Stomach (tissue), 9 donors: ENCODE results near the gene OPCML. TPM values are rescaled to one million over a fixed set of nuclear protein-coding genes. Genes with fewer than 3 reads are reported as not detected.

Experiments
- DNase-seq, 2 donors: peaks; one replicate each; pipeline versions ENCODE4 v3.0.0 to v3.0.0-alpha.2; 2013 to 2019
- H3K27ac ChIP-seq, 5 donors: fragments of 200-600 bp in 4 of 5; sonication (generic) in 4 of 5; one replicate each; pipeline ENCODE4 v1.5.1; 2013 to 2019; ENCODE audit warnings: mild to moderate bottlenecking in 1 of 5, moderate library complexity in 1 of 5
- H3K27me3 ChIP-seq, 3 donors: fragments of 200-600 bp; sonication (generic); one replicate each; pipeline ENCODE4 v1.5.1; 2017 to 2019; ENCODE audit warnings: mixed run types in 1 of 3
- H3K36me3 ChIP-seq, 4 donors: fragments of 200-600 bp; sonication (generic); 1 replicate in 3 of 4; 2 replicates in 1 of 4; pipeline ENCODE4 v1.5.1; 2016 to 2019
- H3K4me1 ChIP-seq, 4 donors: fragments of 200-600 bp; sonication (generic); one replicate each; pipeline ENCODE4 v1.5.1; 2016 to 2019
- H3K4me3 ChIP-seq, 4 donors: fragments of 200-600 bp; sonication (generic) in 3 of 4; one replicate each; pipeline ENCODE4 v1.5.1; 2016 to 2019; ENCODE audit warnings: mild to moderate bottlenecking in 1 of 4
- H3K9me3 ChIP-seq, 4 donors: fragments of 200-600 bp; sonication (generic); one replicate each; pipeline ENCODE4 v1.5.1; 2016 to 2019
- EP300 ChIP-seq: sonication (generic); formaldehyde crosslinking; IDR thresholded peaks from one replicate; pipeline ENCODE4 v1.6.1; 2017; ENCODE audit warnings: antibody characterized with exemption
- POLR2A ChIP-seq, 4 donors: fragments of 450-650 bp; IDR thresholded peaks; one replicate each; pipeline ENCODE4 v1.6.1; 2016; ENCODE audit warnings: antibody characterized with exemption in 4 of 4, control low read depth in 2 of 4, mild to moderate bottlenecking in 1 of 4, moderate library complexity in 1 of 4
- POLR2AphosphoS5 ChIP-seq, 3 donors: sonication (generic); formaldehyde crosslinking; IDR thresholded peaks; one replicate each; pipeline ENCODE4 v1.6.1; 2016; ENCODE audit warnings: antibody characterized with exemption in 3 of 3
- WGBS, 5 donors: extraction: QIAGEN DNeasy Blood & Tissue Kit in 3 of 5; methylation state at CpG; one replicate each; pipeline versions ENCODE4 v1.1.5 to v1.1.7; 2013 to 2018; 5-methylcytosine and 5-hydroxymethylcytosine counted together
- intact Hi-C: fragments of 100-400 bp; cut with DNase I; formaldehyde crosslinking; loops from one replicate; pipeline ENCODE4 v1.15.1; 2023; ENCODE audit warnings: low total_unique reads
- polyA plus RNA-seq, 3 donors: library from polyadenylated mRNA; stranded (reverse); fragments of 200-250 nt; gene quantifications; one replicate each; pipeline ENCODE4 v1.2.3, GENCODE V29; 2013
- total RNA-seq, 5 donors: library from RNA; depleted of rRNA; stranded (reverse); fragments of >200 nt; gene quantifications; one replicate each; pipeline versions ENCODE4 v1.1.0 to v1.2.3, GENCODE V29; 2014 to 2016
- TF ChIP-seq, protein P1 (sequence below), 7 experiments: fragments of 450-650 bp in 4 of 7; fragments of 200-600 bp in 3 of 7; sonication (generic) in 3 of 7; IDR thresholded peaks; one replicate each; pipeline ENCODE4 v1.5.1; 2016 to 2019; ENCODE audit warnings: antibody characterized with exemption in 7 of 7, control low read depth in 2 of 7, mild to moderate bottlenecking in 1 of 7
- donor health status: healthy with polysubstance abuse.
- donor health status: Bipolar disorder and iron deficiency.
- donor health status: healthy.

Gene OPCML
- total and polyA plus RNA-seq, 8 donors: 0.03 to 0.92 (median 0.55) TPM; not detected in 3

GRCh38 chr11:132793831-132794230 is 738.5 kb downstream of the OPCML start:
- intact Hi-C loops: no loop called here
- Histone ChIP-seq H3K9me3 (no peaks in the 10 kb centered on the region), H3K36me3 (no peaks in the 10 kb centered on the region), H3K27me3 (peaks cover 0 to 8% (median 0%) of the 10 kb centered on the region in 3 donors), H3K27ac (no peak overlapping the region), H3K4me3 (no peak overlapping the region), H3K4me1 (no peaks in the 10 kb centered on the region)
- no peak for DNase-seq
- WGBS, 5 donors: 84 to 91% (median 85%) methylated on average over 9 of the region's 9 CpGs
- no peak for TF ChIP-seq EP300
- TF ChIP-seq, protein P1, sequence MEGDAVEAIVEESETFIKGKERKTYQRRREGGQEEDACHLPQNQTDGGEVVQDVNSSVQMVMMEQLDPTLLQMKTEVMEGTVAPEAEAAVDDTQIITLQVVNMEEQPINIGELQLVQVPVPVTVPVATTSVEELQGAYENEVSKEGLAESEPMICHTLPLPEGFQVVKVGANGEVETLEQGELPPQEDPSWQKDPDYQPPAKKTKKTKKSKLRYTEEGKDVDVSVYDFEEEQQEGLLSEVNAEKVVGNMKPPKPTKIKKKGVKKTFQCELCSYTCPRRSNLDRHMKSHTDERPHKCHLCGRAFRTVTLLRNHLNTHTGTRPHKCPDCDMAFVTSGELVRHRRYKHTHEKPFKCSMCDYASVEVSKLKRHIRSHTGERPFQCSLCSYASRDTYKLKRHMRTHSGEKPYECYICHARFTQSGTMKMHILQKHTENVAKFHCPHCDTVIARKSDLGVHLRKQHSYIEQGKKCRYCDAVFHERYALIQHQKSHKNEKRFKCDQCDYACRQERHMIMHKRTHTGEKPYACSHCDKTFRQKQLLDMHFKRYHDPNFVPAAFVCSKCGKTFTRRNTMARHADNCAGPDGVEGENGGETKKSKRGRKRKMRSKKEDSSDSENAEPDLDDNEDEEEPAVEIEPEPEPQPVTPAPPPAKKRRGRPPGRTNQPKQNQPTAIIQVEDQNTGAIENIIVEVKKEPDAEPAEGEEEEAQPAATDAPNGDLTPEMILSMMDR (IDR thresholded peaks at IDR 0.05): no peak
- TF ChIP-seq POLR2A (IDR thresholded peaks at IDR 0.05): no peak
- TF ChIP-seq POLR2AphosphoS5 (IDR thresholded peaks at IDR 0.05): no peak

GRCh38 chr11:132792341-132793140 is 739.8 kb downstream of the OPCML start:
- Histone ChIP-seq H3K4me3 (no peak overlapping the region), H3K27ac (no peak overlapping the region), H3K27me3 (peaks cover 0 to 8% (median 0%) of the 10 kb centered on the region in 3 donors), H3K4me1 (no peaks in the 10 kb centered on the region), H3K36me3 (no peaks in the 10 kb centered on the region), H3K9me3 (no peaks in the 10 kb centered on the region)
- DNase-seq: peak in 1 of 2 donors; percentile 25
- WGBS, 5 donors: 38 to 66% (median 47%) methylated on average over 20 to 29 of the region's 29 CpGs
- TF ChIP-seq, protein P1 (IDR thresholded peaks at IDR 0.05): no peak
- no peak for TF ChIP-seq POLR2AphosphoS5 (IDR thresholded peaks at IDR 0.05)
- no peak for TF ChIP-seq POLR2A (IDR thresholded peaks at IDR 0.05)
- no peak for TF ChIP-seq EP300
- intact Hi-C loops: no loop called here

GRCh38 chr11:132790971-132791370 is 741.3 kb downstream of the OPCML start:
- intact Hi-C loops: no loop called here
- H3K4me3 ChIP-seq: no peak overlapping the region
- H3K9me3 ChIP-seq: no peaks in the 10 kb centered on the region
- H3K36me3 ChIP-seq: no peaks in the 10 kb centered on the region
- DNase-seq: no peak
- H3K27ac ChIP-seq: no peak overlapping the region
- 79 to 94% (median 81%) methylated on average over 7 of the region's 7 CpGs for WGBS, 5 donors
- no peaks in the 10 kb centered on the region for H3K4me1 ChIP-seq
- TF ChIP-seq EP300 (no peak), POLR2AphosphoS5 (IDR thresholded peaks at IDR 0.05) (no peak), POLR2A (IDR thresholded peaks at IDR 0.05) (no peak)
- TF ChIP-seq, protein P1 (IDR thresholded peaks at IDR 0.05): no peak
- peaks cover 0 to 8% (median 0%) of the 10 kb centered on the region in 3 donors for H3K27me3 ChIP-seq

GRCh38 chr11:132790466-132790865 is 741.8 kb downstream of the OPCML start:
- H3K4me1 ChIP-seq: no peaks in the 10 kb centered on the region
- intact Hi-C loops: no loop called here
- no peaks in the 10 kb centered on the region for H3K9me3 ChIP-seq
- no peak overlapping the region for H3K27ac ChIP-seq
- H3K4me3 ChIP-seq: no peak overlapping the region
- H3K36me3 ChIP-seq: no peaks in the 10 kb centered on the region
- no peak for DNase-seq
- peaks cover 0 to 8% (median 0%) of the 10 kb centered on the region in 3 donors for H3K27me3 ChIP-seq
- TF ChIP-seq POLR2AphosphoS5 (IDR thresholded peaks at IDR 0.05) (no peak), EP300 (no peak), POLR2A (IDR thresholded peaks at IDR 0.05) (no peak)
- TF ChIP-seq, protein P1 (IDR thresholded peaks at IDR 0.05): no peak
- WGBS, 5 donors: 87 to 94% (median 89%) methylated on average over 5 of the region's 5 CpGs
